OCI-LY7 (cell line): ENCODE results near the gene LHPP.

Source experiments
- EZH2phosphoT487 ChIP-seq: fragments of 200-600 bp; sonication (generic); IDR thresholded peaks from 2 replicates; pipeline ENCODE4 v1.6.1; 2018; ENCODE audit warnings: low read depth, borderline replicate concordance, mild to moderate bottlenecking, mixed run types, antibody characterized with exemption, low read length, moderate library complexity, mixed read lengths
- TF ChIP-seq, protein P1 (sequence below): fragments of 200-600 bp; sonication (generic); conservative IDR thresholded peaks from 2 replicates; pipeline ENCODE4 v1.5.1; 2014; ENCODE audit warnings: mild to moderate bottlenecking, antibody characterized with exemption, low read length, moderate library complexity, mixed read lengths

DNA sequence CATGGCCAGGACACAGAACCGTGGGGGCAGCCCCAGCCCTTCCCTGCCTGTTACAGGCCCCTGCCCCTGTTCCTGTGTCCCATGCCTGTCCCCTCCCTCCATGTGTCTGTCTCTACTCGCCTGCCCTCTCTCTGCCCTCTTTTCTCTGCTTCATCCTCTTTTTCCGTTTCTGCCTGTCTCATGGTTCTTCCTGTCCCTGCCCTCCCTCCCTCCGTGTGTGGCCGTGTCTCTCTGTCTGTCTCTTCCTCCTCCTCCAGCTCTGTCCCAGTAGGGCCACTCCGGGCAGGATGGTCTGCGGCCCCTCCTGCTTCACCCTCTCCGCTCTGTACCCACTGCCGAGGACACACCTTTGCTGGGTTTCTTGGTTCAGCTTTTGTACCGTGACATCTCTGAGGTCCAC is 145.2 kb downstream of the LHPP start:
- TF ChIP-seq, protein P1, sequence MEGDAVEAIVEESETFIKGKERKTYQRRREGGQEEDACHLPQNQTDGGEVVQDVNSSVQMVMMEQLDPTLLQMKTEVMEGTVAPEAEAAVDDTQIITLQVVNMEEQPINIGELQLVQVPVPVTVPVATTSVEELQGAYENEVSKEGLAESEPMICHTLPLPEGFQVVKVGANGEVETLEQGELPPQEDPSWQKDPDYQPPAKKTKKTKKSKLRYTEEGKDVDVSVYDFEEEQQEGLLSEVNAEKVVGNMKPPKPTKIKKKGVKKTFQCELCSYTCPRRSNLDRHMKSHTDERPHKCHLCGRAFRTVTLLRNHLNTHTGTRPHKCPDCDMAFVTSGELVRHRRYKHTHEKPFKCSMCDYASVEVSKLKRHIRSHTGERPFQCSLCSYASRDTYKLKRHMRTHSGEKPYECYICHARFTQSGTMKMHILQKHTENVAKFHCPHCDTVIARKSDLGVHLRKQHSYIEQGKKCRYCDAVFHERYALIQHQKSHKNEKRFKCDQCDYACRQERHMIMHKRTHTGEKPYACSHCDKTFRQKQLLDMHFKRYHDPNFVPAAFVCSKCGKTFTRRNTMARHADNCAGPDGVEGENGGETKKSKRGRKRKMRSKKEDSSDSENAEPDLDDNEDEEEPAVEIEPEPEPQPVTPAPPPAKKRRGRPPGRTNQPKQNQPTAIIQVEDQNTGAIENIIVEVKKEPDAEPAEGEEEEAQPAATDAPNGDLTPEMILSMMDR: no peak
- TF ChIP-seq EZH2phosphoT487: no peak
